LNCaP clone FGC (cell line): ENCODE data around the gene CISD2.

Source experiments
- DNase-seq: peaks from one replicate; pipeline ENCODE4 v3.0.0-alpha.2; 2011; ENCODE audit warnings: low read depth
- H3K4me3 ChIP-seq: 2 replicates; pipeline ENCODE4 v1.5.1; 2011; ENCODE audit warnings: mild to moderate bottlenecking, low read depth, low read length, control low read depth
- TF ChIP-seq, protein P1 (sequence below): IDR thresholded peaks from 2 replicates; pipeline ENCODE4 v1.5.1; 2012; ENCODE audit warnings: mild to moderate bottlenecking; ENCODE audit not compliant: control insufficient read depth, insufficient read depth; ENCODE audit errors: extremely low read depth

The CISD2 gene

DNA sequence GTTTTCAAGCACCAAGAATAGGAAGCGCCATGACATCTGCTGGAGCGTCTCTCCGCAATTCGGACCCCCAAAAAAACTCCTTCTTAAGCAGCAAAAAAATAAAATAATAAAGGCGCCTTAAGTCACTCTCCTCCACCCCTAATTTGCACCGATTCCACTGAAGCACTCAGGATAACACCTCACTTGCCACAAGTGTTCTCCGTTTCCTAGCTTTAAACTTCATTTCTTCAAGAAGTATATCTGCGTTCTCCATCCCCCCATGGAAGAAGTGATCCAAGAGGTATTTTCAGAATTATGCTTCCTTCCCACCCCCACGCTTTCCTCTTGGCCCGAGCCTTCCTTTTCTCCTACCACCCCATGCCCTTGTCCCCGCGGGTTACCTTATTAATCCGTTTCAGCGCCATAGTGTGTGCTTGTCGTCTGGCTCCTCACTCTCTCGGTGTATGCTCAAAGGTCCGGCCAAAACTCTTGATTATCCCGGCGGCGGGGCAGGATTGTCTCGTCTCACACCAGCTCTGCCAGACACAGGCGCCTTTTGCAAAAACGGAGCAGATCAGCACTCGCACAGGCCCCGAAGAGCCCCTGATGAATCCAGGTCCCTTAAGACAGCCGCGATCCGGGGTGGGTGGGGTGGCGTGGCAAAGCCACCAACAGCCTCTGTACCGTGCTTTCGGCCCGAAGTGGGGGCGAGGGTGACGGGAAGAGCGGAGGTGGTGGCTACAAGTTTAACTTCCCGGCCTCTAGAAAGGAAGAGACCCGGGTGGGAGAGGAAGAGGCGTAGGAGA lies 42.5 kb upstream of the CISD2 start:
- peak overlapping the region; percentile 76 for H3K4me3 ChIP-seq
- TF ChIP-seq, protein P1, sequence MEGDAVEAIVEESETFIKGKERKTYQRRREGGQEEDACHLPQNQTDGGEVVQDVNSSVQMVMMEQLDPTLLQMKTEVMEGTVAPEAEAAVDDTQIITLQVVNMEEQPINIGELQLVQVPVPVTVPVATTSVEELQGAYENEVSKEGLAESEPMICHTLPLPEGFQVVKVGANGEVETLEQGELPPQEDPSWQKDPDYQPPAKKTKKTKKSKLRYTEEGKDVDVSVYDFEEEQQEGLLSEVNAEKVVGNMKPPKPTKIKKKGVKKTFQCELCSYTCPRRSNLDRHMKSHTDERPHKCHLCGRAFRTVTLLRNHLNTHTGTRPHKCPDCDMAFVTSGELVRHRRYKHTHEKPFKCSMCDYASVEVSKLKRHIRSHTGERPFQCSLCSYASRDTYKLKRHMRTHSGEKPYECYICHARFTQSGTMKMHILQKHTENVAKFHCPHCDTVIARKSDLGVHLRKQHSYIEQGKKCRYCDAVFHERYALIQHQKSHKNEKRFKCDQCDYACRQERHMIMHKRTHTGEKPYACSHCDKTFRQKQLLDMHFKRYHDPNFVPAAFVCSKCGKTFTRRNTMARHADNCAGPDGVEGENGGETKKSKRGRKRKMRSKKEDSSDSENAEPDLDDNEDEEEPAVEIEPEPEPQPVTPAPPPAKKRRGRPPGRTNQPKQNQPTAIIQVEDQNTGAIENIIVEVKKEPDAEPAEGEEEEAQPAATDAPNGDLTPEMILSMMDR = no peak
- no peak for DNase-seq

DNA sequence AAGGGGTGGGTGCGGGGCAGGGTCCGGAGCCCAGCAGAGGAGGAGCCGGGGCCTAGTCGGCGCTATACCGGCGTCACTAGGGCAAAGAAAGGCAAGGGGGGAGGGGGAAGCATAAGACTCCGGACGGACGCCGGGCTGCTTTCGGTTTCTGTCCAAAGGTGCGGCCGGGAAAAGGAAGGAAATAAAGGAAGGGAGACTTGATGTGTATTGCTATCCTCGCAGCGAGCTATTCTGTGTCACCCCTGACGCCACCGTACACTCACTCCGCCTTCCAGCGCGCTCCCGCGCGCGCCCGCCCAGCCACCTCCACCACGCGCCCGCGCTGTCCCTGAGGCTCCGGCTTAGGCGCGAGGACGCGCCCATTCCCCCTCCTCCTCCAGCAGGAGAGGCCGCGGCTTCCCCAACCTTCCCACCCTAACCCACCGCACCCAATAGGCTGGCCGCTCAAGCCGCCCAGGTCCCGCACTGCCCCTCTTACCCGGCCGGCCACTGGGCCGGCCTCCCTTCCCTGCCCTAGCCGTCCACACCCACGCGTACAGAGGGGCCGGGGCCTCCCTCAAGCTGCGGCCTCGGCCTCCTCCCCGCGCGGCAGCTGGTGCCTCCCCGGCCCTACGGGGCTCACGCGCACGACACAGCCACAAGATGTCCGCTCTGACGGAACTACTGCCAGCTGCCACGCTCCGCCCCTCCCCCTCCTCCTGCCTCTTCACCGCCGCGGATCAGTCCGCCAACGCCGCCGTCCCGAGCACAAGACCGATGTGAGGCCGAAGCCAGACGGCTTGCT lies 41.7 kb upstream of the CISD2 start, which contains the start of gene UBE2D3:
Gene UBE2D3, minus strand, starts transcription at position 662 of the 784 bp plus-strand sequence. CDS start 1,043 bp downstream, outside the sequence.
- TF ChIP-seq, protein P1 = no peak
- DNase-seq = peak; percentile 60
- peak within 1 kb of the TSS; percentile 76 for H3K4me3 ChIP-seq

DNA sequence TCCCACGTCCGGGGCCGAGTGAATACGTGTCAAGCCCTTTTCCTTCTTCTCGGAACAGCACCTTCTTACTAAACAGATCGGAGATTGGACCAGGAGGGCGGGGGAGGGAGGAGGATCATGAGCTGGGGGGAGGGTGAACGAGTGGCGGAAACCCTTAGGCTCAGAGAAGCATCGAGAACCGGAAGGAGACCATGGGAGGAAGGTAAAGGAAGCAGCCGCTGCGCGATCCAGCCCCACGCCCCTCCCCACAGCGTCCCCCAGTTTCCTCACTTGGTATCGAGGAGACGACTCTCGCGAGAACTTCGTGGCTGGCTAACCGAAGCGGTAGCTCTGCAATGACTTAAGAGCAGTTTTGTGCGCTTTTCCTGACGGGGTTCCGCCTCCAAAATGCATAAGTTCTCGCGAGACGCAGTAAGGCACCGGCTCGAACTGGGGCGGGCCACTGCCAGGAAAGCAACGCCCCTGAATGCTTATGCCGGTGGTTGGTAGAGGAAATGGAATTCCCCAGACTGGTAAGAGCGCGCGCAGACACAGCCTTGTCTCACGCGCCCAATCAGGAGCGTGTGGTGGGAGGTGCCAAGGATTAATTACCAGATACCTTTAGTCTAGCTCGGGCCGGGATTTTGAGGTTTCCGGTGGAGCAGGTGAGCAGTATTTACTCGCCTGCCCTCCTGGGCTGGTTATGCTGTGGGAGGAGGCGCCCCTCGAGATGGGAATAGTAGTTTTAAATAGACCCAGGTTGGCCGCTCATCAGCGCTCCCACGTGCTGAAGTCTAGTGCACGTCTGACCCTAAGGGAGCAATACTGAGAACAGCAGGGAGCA lies 40.9 kb upstream of the CISD2 start:
- TF ChIP-seq, protein P1 = no peak
- DNase-seq = peak; percentile 100
- peak overlapping the region; percentile 76 for H3K4me3 ChIP-seq

DNA sequence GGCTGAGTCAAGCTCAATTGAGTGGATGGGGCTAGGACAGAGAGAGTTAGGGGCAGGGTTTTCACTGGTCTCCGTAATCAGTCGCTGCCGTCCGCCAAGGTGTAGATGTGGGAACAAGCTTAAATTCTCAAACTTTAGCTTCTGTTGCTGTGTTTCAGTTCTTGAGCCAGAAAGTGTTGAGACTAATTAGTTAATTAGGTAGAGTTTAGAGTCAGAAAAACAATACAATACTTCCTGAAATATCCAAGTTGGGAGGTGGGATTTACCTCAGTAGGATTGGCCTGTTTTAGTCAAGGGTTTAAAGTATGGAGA lies 40.3 kb upstream of the CISD2 start:
- H3K4me3 ChIP-seq = peak overlapping the region; percentile 76
- TF ChIP-seq, protein P1 = no peak
- no peak for DNase-seq

DNA sequence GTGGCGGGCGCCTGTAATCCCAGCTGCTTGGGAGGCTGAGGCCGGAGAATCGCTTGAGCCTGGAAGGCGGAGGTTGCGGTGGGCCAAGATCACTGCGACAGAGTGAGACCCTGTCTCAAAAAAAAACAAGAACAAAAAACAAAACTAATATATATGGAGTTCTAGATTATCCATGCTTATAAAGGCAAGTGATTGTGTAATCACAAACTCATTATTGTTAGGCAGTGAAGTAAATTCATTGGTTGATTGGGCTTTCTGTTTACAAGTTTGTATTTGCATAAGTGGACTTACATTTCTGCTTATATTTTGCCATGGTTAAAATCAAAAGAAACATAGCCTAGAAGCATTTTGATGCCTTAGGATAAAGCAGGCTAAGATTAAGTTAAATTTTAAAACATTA lies 39.0 kb upstream of the CISD2 start:
- H3K4me3 ChIP-seq = no peak overlapping the region
- DNase-seq = no peak

DNA sequence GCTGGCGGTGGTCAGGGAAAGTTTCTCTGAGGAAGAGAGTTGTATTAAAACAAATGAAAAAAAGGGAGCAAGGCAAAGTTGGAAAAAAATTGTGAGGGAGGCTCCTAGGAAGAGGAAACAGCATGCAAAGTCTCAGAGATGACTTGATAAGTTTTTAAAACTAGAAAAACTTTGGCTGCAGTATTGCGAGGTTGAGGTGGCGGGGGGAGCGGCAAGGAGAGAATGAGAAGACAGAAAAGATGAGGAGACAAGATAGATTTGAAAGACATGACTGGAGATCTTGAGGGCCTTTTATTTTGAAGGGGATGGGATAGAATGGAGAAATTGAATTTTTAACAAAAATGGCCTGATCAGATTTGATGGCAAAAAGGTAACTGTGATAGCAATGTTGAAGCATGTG lies 36.7 kb upstream of the CISD2 start:
- TF ChIP-seq, protein P1 = no peak

More for the DNA sequence above, 39.0 kb upstream of the CISD2 start:
- TF ChIP-seq, protein P1 = no peak

More for the DNA sequence above, 36.7 kb upstream of the CISD2 start:
- no peak overlapping the region for H3K4me3 ChIP-seq
- DNase-seq = no peak
